Mucosa of stomach (tissue), 1 donor: ENCODE results near the gene DHH.

Source experiments
- H3K27me3 ChIP-seq: one replicate; pipeline ENCODE4 v1.7.0; 2013; ENCODE audit warnings: mild to moderate bottlenecking, low read length; ENCODE audit not compliant: control insufficient read depth, insufficient read depth
- H3K36me3 ChIP-seq: one replicate; pipeline ENCODE4 v1.7.0; 2013; ENCODE audit warnings: low read length; ENCODE audit not compliant: control insufficient read depth, insufficient read depth
- H3K4me1 ChIP-seq: one replicate; pipeline ENCODE4 v1.7.0; 2013; ENCODE audit warnings: mild to moderate bottlenecking, low read length; ENCODE audit not compliant: control insufficient read depth, insufficient read depth
- H3K4me3 ChIP-seq: one replicate; pipeline ENCODE4 v1.7.0; 2013; ENCODE audit warnings: low read length
- H3K9ac ChIP-seq: one replicate; pipeline ENCODE4 v1.7.0; 2013; ENCODE audit warnings: mild to moderate bottlenecking, low read length, moderate library complexity
- H3K9me3 ChIP-seq: one replicate; pipeline ENCODE4 v1.7.0; 2013; ENCODE audit warnings: mild to moderate bottlenecking, low read length, moderate library complexity; ENCODE audit not compliant: control insufficient read depth
- donor health status: Pancreatic carcinoma.

DHH gene

GRCh38 chr12:49051777-49052438 lies 42.7 kb downstream of the DHH start:
- H3K4me1 ChIP-seq: peaks cover 23% of the 10 kb centered on the region
- no peak overlapping the region for H3K4me3 ChIP-seq
- no peak overlapping the region for H3K9ac ChIP-seq
- H3K36me3 ChIP-seq: peaks cover 49% of the 10 kb centered on the region
- no peaks in the 10 kb centered on the region for H3K9me3 ChIP-seq
- H3K27me3 ChIP-seq: no peaks in the 10 kb centered on the region

- peaks cover 17% of the 10 kb centered on the region for H3K4me1 ChIP-seq
- H3K36me3 ChIP-seq: peaks cover 49% of the 10 kb centered on the region
- H3K9me3 ChIP-seq: no peaks in the 10 kb centered on the region
- H3K27me3 ChIP-seq: no peaks in the 10 kb centered on the region
- H3K9ac ChIP-seq: no peak overlapping the region
- H3K4me3 ChIP-seq: no peak overlapping the region
These were observed 43.2 kb downstream of the DHH start for GRCh38 chr12:49051373-49051764.

- Histone ChIP-seq H3K27me3 (no peaks in the 10 kb centered on the region), H3K4me3 (no peak overlapping the region), H3K36me3 (peaks cover 53% of the 10 kb centered on the region), H3K9me3 (no peaks in the 10 kb centered on the region), H3K4me1 (peaks cover 11% of the 10 kb centered on the region), H3K9ac (no peak overlapping the region)
These were observed 43.9 kb downstream of the DHH start for GRCh38 chr12:49050507-49051372.

GRCh38 chr12:49049566-49050224 lies 44.9 kb downstream of the DHH start:
- H3K4me3 ChIP-seq: no peak overlapping the region
- peaks cover 56% of the 10 kb centered on the region for H3K36me3 ChIP-seq
- no peak overlapping the region for H3K9ac ChIP-seq
- H3K9me3 ChIP-seq: no peaks in the 10 kb centered on the region
- H3K4me1 ChIP-seq: peaks cover under 1% of the 10 kb centered on the region
- H3K27me3 ChIP-seq: no peaks in the 10 kb centered on the region

- Histone ChIP-seq H3K9ac (no peak overlapping the region), H3K27me3 (no peaks in the 10 kb centered on the region), H3K36me3 (peaks cover 57% of the 10 kb centered on the region), H3K9me3 (no peaks in the 10 kb centered on the region), H3K4me3 (no peak overlapping the region), H3K4me1 (no peaks in the 10 kb centered on the region)
These were observed 45.6 kb downstream of the DHH start for GRCh38 chr12:49048953-49049352.

- Histone ChIP-seq H3K9ac (no peak overlapping the region), H3K27me3 (no peaks in the 10 kb centered on the region), H3K4me1 (no peaks in the 10 kb centered on the region), H3K9me3 (no peaks in the 10 kb centered on the region), H3K36me3 (peaks cover 66% of the 10 kb centered on the region), H3K4me3 (no peak overlapping the region)
These were observed 48.3 kb downstream of the DHH start for GRCh38 chr12:49046129-49046895.

- H3K9ac ChIP-seq: no peak overlapping the region
- H3K36me3 ChIP-seq: peaks cover 61% of the 10 kb centered on the region
- no peaks in the 10 kb centered on the region for H3K27me3 ChIP-seq
- H3K9me3 ChIP-seq: no peaks in the 10 kb centered on the region
- no peak overlapping the region for H3K4me3 ChIP-seq
- no peaks in the 10 kb centered on the region for H3K4me1 ChIP-seq
These were observed 49.9 kb downstream of the DHH start for GRCh38 chr12:49044660-49045059.

GRCh38 chr12:49043856-49044258 lies 50.7 kb downstream of the DHH start:
- H3K4me3 ChIP-seq: no peak overlapping the region
- H3K4me1 ChIP-seq: no peaks in the 10 kb centered on the region
- peaks cover 59% of the 10 kb centered on the region for H3K36me3 ChIP-seq
- H3K9me3 ChIP-seq: no peaks in the 10 kb centered on the region
- no peaks in the 10 kb centered on the region for H3K27me3 ChIP-seq
- H3K9ac ChIP-seq: no peak overlapping the region

GRCh38 chr12:49043241-49043640 lies 51.4 kb downstream of the DHH start:
- H3K4me1 ChIP-seq: no peaks in the 10 kb centered on the region
- H3K4me3 ChIP-seq: no peak overlapping the region
- H3K27me3 ChIP-seq: no peaks in the 10 kb centered on the region
- H3K36me3 ChIP-seq: peaks cover 56% of the 10 kb centered on the region
- no peak overlapping the region for H3K9ac ChIP-seq
- H3K9me3 ChIP-seq: no peaks in the 10 kb centered on the region

- Histone ChIP-seq H3K4me1 (no peaks in the 10 kb centered on the region), H3K9ac (no peak overlapping the region), H3K27me3 (no peaks in the 10 kb centered on the region), H3K9me3 (no peaks in the 10 kb centered on the region), H3K4me3 (no peak overlapping the region), H3K36me3 (peaks cover 54% of the 10 kb centered on the region)
These were observed 52.6 kb downstream of the DHH start for GRCh38 chr12:49041881-49042484.

GRCh38 chr12:49041036-49041880 lies 53.3 kb downstream of the DHH start:
- Histone ChIP-seq H3K4me3 (no peak overlapping the region), H3K9ac (no peak overlapping the region), H3K27me3 (no peaks in the 10 kb centered on the region), H3K4me1 (no peaks in the 10 kb centered on the region), H3K36me3 (peaks cover 56% of the 10 kb centered on the region), H3K9me3 (no peaks in the 10 kb centered on the region)
